ENCODE results near the gene SEC16B. TPM values are rescaled to one million over a fixed set of nuclear protein-coding genes. Genes with fewer than 3 reads are reported as not detected.

Gene SEC16B
- total RNA-seq, 2 experiments from 2014 or later = not detected

DNA sequence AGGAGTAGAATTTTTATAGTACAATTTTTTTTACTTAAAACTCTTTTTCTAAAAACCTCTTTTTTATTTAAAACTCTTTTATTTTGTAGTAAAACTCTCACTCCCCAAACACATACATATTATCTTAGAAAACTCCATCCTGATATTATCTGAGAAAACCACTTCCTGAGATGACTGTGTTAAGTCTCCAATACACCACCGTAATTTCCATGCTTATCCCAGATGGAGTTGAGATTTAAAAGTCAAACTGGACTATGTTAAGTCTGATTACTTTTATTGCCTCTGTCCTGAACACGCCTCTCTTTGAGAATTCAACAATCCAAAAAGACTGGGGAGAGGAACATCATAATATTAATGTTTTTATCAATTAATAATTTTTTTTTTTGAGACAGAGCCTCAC, 3.7 kb downstream of the SEC16B start:
- ChIA-PET CTCF (ENCODE audit: unreplicated experiment) (no interaction called here), POLR2A (no interaction called here)
- Histone ChIP-seq H3K4me1 (ENCODE audit: insufficient read depth, low read length, poor library complexity, severe bottlenecking) (no peaks in the 10 kb centered on the region), H3K36me3 (ENCODE audit: insufficient read depth, low read length) (no peaks in the 10 kb centered on the region), H3K9me2 (ENCODE audit: insufficient read depth, low read length) (no peaks in the 10 kb centered on the region), H2AFZ (ENCODE audit: low read length) (no peak overlapping the region), H3K4me3 (ENCODE audit: low read depth, low read length, poor library complexity, severe bottlenecking) (no peak overlapping the region), H3K9me3 (ENCODE audit: low read length) (no peaks in the 10 kb centered on the region), H4K20me1 (ENCODE audit: insufficient read depth, low read length) (no peaks in the 10 kb centered on the region), H3K4me2 (ENCODE audit: low read length) (no peak overlapping the region), H3K27ac (ENCODE audit: low read depth, low read length, poor library complexity, severe bottlenecking) (no peak overlapping the region), H3K79me2 (ENCODE audit: insufficient read depth, low read depth, low read length) (no peaks in the 10 kb centered on the region)
- TF ChIP-seq CTCF (conservative IDR thresholded peaks at IDR 0.05; ENCODE audit: low read length) (no peak), EZH2phosphoT487 (IDR thresholded peaks at IDR 0.05; ENCODE audit: borderline replicate concordance, low read depth, low read length) (no peak)
- intact Hi-C loops (cut with micrococcal nuclease; ENCODE audit: unreplicated experiment) = no loop called here
- DNase-seq (ENCODE audit: low spot score) = no peak
- no TSS peak for BruUV-seq (replicated peaks)

GRCh38 chr1:177965293-177965692, 4.6 kb downstream of the SEC16B start:
- Histone ChIP-seq H3K9me2 (ENCODE audit: insufficient read depth, low read length) (no peaks in the 10 kb centered on the region), H3K4me1 (ENCODE audit: insufficient read depth, low read length, poor library complexity, severe bottlenecking) (no peaks in the 10 kb centered on the region), H3K36me3 (ENCODE audit: insufficient read depth, low read length) (no peaks in the 10 kb centered on the region), H2AFZ (ENCODE audit: low read length) (no peak overlapping the region), H3K27ac (ENCODE audit: low read depth, low read length, poor library complexity, severe bottlenecking) (no peak overlapping the region), H3K4me3 (ENCODE audit: low read depth, low read length, poor library complexity, severe bottlenecking) (no peak overlapping the region), H3K4me2 (ENCODE audit: low read length) (no peak overlapping the region), H4K20me1 (ENCODE audit: insufficient read depth, low read length) (no peaks in the 10 kb centered on the region), H3K9me3 (ENCODE audit: low read length) (no peaks in the 10 kb centered on the region), H3K79me2 (ENCODE audit: insufficient read depth, low read depth, low read length) (no peaks in the 10 kb centered on the region)
- no TSS peak for BruUV-seq (replicated peaks)
- POLR2A ChIA-PET = no interaction called here
- CTCF ChIA-PET (ENCODE audit: unreplicated experiment) = no interaction called here
- intact Hi-C loops (cut with micrococcal nuclease; ENCODE audit: unreplicated experiment) = no loop called here
- DNase-seq (ENCODE audit: low spot score) = no peak
- TF ChIP-seq EZH2phosphoT487 (IDR thresholded peaks at IDR 0.05; ENCODE audit: borderline replicate concordance, low read depth, low read length) (no peak), CTCF (conservative IDR thresholded peaks at IDR 0.05; ENCODE audit: low read length) (no peak)

DNA sequence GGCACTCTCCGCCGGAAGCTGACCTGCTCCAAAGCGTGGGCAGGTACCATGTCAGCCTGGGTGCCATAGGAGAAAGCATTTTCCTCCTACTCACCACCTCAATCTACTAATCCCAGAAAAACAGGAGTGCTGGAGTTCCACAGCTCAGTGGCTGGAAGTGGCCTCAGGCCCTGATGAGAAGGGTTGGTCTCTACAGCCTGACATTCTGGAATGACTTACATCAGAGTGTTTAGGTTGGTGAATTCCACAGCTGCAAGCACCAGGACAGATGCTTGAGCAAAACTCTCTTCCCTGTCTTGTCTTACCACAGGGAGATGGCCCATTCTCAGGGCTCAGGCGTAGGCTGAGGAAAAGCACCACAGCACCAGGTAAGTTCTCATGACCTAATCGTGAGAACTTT, 5.5 kb downstream of the SEC16B start:
- no peaks in the 10 kb centered on the region for H3K4me1 ChIP-seq (ENCODE audit: insufficient read depth, low read length, poor library complexity, severe bottlenecking)
- no peak for TF ChIP-seq CTCF (conservative IDR thresholded peaks at IDR 0.05; ENCODE audit: low read length)
- no peak for TF ChIP-seq EZH2phosphoT487 (IDR thresholded peaks at IDR 0.05; ENCODE audit: borderline replicate concordance, low read depth, low read length)
- CTCF ChIA-PET (ENCODE audit: unreplicated experiment) = no interaction called here
- POLR2A ChIA-PET = no interaction called here
- no peaks in the 10 kb centered on the region for H4K20me1 ChIP-seq (ENCODE audit: insufficient read depth, low read length)
- H3K9me2 ChIP-seq (ENCODE audit: insufficient read depth, low read length) = no peaks in the 10 kb centered on the region
- H3K36me3 ChIP-seq (ENCODE audit: insufficient read depth, low read length) = no peaks in the 10 kb centered on the region
- intact Hi-C loops (cut with micrococcal nuclease; ENCODE audit: unreplicated experiment) = no loop called here
- H3K4me3 ChIP-seq (ENCODE audit: low read depth, low read length, poor library complexity, severe bottlenecking) = no peak overlapping the region
- no peak overlapping the region for H3K27ac ChIP-seq (ENCODE audit: low read depth, low read length, poor library complexity, severe bottlenecking)
- no peak overlapping the region for H2AFZ ChIP-seq (ENCODE audit: low read length)
- H3K79me2 ChIP-seq (ENCODE audit: insufficient read depth, low read depth, low read length) = no peaks in the 10 kb centered on the region
- H3K9me3 ChIP-seq (ENCODE audit: low read length) = no peaks in the 10 kb centered on the region
- DNase-seq (ENCODE audit: low spot score) = no peak
- H3K4me2 ChIP-seq (ENCODE audit: low read length) = no peak overlapping the region
- no TSS peak for BruUV-seq (replicated peaks)

Measured in OCI-LY7 (cell line).